MM.1S (cell line): ENCODE results near the gene STX17.

ENCODE experiments used
- DNase-seq: peaks from one replicate; pipeline ENCODE4 v3.0.0-alpha.2; 2015
- H2AFZ ChIP-seq: fragments of 300-600 bp; sonication (generic); 2 replicates; pipeline ENCODE4 v1.6.0; 2016; ENCODE audit warnings: antibody characterized with exemption, low read length
- H3F3A ChIP-seq: fragments of 300-600 bp; sonication (generic); 2 replicates; pipeline ENCODE4 v1.6.1; 2016; ENCODE audit warnings: mild to moderate bottlenecking, antibody characterized with exemption, low read length, moderate library complexity, mixed read lengths; ENCODE audit not compliant: insufficient read depth
- H3K27ac ChIP-seq: fragments of 300-600 bp; sonication (generic); 2 replicates; pipeline ENCODE4 v1.5.1; 2016; ENCODE audit warnings: mild to moderate bottlenecking, low read length
- H3K27me3 ChIP-seq: fragments of 300-600 bp; sonication (generic); replicated peaks from 2 replicates; pipeline ENCODE4 v1.6.0; 2016; ENCODE audit warnings: low read length; ENCODE audit not compliant: insufficient read depth
- H3K36me3 ChIP-seq: fragments of 300-600 bp; sonication (generic); replicated peaks from 2 replicates; pipeline ENCODE4 v1.6.1; 2016; ENCODE audit warnings: mild to moderate bottlenecking, low read length, mixed read lengths; ENCODE audit not compliant: insufficient read depth
- H3K4me1 ChIP-seq: fragments of 300-600 bp; sonication (generic); 2 replicates; pipeline ENCODE4 v1.6.1; 2016; ENCODE audit warnings: low read length, mixed read lengths
- H3K4me2 ChIP-seq: fragments of 300-600 bp; sonication (generic); 2 replicates; pipeline ENCODE4 v1.6.0; 2016; ENCODE audit warnings: low read depth, low read length
- H3K4me3 ChIP-seq: fragments of 300-600 bp; sonication (generic); 2 replicates; pipeline ENCODE4 v1.5.1; 2016; ENCODE audit warnings: low read length, mixed read lengths
- H3K79me2 ChIP-seq: fragments of 300-600 bp; sonication (generic); 2 replicates; pipeline ENCODE4 v1.6.1; 2016; ENCODE audit warnings: mixed run types, low read length, mixed read lengths
- H3K9ac ChIP-seq: fragments of 300-600 bp; sonication (generic); 2 replicates; pipeline ENCODE4 v1.6.1; 2016; ENCODE audit warnings: low read length, mixed read lengths
- H3K9me2 ChIP-seq: fragments of 300-600 bp; sonication (generic); replicated peaks from 2 replicates; pipeline ENCODE4 v1.6.1; 2016; ENCODE audit warnings: mild to moderate bottlenecking, low read length, mixed read lengths; ENCODE audit not compliant: insufficient read depth
- H3K9me3 ChIP-seq: fragments of 300-600 bp; sonication (generic); replicated peaks from 2 replicates; pipeline ENCODE4 v1.6.1; 2016; ENCODE audit warnings: mild to moderate bottlenecking, low read length, mixed read lengths; ENCODE audit not compliant: insufficient read depth
- H4K20me1 ChIP-seq: fragments of 300-600 bp; sonication (generic); 2 replicates; pipeline ENCODE4 v1.6.1; 2016; ENCODE audit warnings: mild to moderate bottlenecking, low read length, moderate library complexity, mixed read lengths; ENCODE audit not compliant: insufficient read depth
- CTCF ChIP-seq: fragments of 300-600 bp; sonication (generic); IDR thresholded peaks from 2 replicates; pipeline ENCODE4 v1.5.1; 2016; ENCODE audit warnings: antibody characterized with exemption, low read length, mixed read lengths
- EZH2 ChIP-seq: fragments of 300-600 bp; sonication (generic); optimal IDR thresholded peaks from 2 replicates; pipeline ENCODE3; 2017; ENCODE audit warnings: low read depth, mild to moderate bottlenecking, antibody characterized with exemption, low read length, mixed read lengths
- EZH2phosphoT487 ChIP-seq: fragments of 300-600 bp; sonication (generic); IDR thresholded peaks from 2 replicates; pipeline ENCODE4 v1.6.1; 2018; ENCODE audit warnings: antibody characterized with exemption, low read length

The STX17 gene

DNA sequence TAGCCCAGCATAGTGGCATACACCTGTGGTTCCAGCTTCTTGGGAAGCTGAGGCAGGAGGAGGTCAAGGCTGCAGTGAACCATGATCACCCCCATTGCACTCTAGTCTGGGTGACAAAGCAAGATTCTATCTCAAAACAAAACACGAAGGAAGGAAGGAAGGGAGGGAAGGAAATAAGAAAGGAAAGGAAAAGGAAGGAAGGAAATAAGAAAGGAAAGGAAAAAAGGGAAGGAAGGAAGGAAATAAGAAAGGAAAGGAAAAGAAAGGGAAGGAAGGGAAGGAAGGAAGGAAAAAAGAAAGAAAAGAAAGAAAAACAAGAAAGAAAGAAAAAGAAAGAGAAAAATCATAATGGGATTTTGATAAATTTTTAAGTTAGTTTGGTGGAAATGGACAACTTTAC lies 3.1 kb upstream of the STX17 start:
- Histone ChIP-seq H2AFZ (no peak overlapping the region), H3K27me3 (no peaks in the 10 kb centered on the region), H4K20me1 (no peaks in the 10 kb centered on the region), H3K4me1 (peaks cover 10% of the 10 kb centered on the region), H3K36me3 (no peaks in the 10 kb centered on the region), H3K9me2 (no peaks in the 10 kb centered on the region), H3K9ac (no peak overlapping the region), H3K4me3 (no peak overlapping the region), H3K27ac (no peak overlapping the region), H3F3A (0 out of 2 replicates have a peak, but pooled peaks cover 8% of the 10 kb centered on the region), H3K9me3 (no peaks in the 10 kb centered on the region), H3K4me2 (no peak overlapping the region), H3K79me2 (peaks cover 13% of the 10 kb centered on the region)
- DNase-seq: no peak
- TF ChIP-seq EZH2phosphoT487 (no peak), EZH2 (no peak), CTCF (no peak)

DNA sequence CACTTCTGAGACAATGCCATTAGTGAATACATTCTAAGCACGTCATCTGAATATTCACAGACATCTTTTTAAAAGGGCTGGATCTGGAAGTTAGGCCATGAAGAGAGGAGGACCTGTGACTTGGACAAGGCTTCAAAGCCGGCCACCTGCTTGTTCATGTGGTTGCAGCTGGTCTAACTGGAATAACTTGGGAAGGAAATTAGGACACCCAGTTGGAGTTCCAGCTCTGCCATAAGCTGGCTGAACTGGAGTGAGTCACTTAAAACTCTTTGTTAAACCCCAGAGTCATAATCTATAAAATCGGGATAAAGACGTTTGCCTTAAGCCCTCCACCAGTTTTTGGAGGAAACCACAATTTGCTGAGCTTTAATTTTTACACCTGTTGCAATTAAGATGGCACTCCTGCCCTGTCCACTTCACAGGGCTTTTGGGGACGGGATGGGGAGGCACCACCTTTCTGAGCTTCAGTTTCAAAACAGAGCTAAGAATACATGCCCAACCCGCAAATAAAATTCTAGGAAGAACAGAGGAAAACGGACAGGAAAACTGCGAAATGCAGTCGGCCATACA lies 536 bp upstream of the STX17 start:
- Histone ChIP-seq H3K9me2 (no peaks in the 10 kb centered on the region), H3K4me1 (peaks cover 10% of the 10 kb centered on the region), H3F3A (0 out of 2 replicates have a peak, but pooled peaks cover 8% of the 10 kb centered on the region), H4K20me1 (no peaks in the 10 kb centered on the region), H3K9ac (peak overlapping the region; percentile 32; the same call in 1 of the 2 replicates), H2AFZ (peak overlapping the region; percentile 77), H3K27me3 (no peaks in the 10 kb centered on the region), H3K4me3 (peak overlapping the region; percentile 86), H3K79me2 (peaks cover 27% of the 10 kb centered on the region), H3K4me2 (peak overlapping the region; percentile 64), H3K27ac (peak overlapping the region; percentile 2; the same call in 1 of the 2 replicates), H3K9me3 (no peaks in the 10 kb centered on the region), H3K36me3 (no peaks in the 10 kb centered on the region)
- no peak for DNase-seq
- TF ChIP-seq EZH2 (no peak), EZH2phosphoT487 (no peak), CTCF (no peak)

GRCh38 chr9:99907208-99907532 lies 716 bp downstream of the STX17 start:
- TF ChIP-seq CTCF (no peak), EZH2 (no peak), EZH2phosphoT487 (no peak)
- H3K9me3 ChIP-seq: no peaks in the 10 kb centered on the region
- H3K27ac ChIP-seq: peak overlapping the region; percentile 77
- H2AFZ ChIP-seq: peak overlapping the region; percentile 61
- H4K20me1 ChIP-seq: no peaks in the 10 kb centered on the region
- H3K4me3 ChIP-seq: peak overlapping the region; percentile 86
- H3F3A ChIP-seq: 0 out of 2 replicates have a peak, but pooled peaks cover 8% of the 10 kb centered on the region
- no peaks in the 10 kb centered on the region for H3K9me2 ChIP-seq
- H3K4me2 ChIP-seq: peak overlapping the region; percentile 58
- no peaks in the 10 kb centered on the region for H3K36me3 ChIP-seq
- peaks cover 27% of the 10 kb centered on the region for H3K79me2 ChIP-seq
- peak overlapping the region; percentile 92 for H3K9ac ChIP-seq
- peaks cover 10% of the 10 kb centered on the region for H3K4me1 ChIP-seq
- no peak for DNase-seq
- no peaks in the 10 kb centered on the region for H3K27me3 ChIP-seq
